ENCODE measurements around the gene PARD3B.
A peak's percentile ranks its signal among the peaks of the same experiment; 100 is the strongest.

Gene PARD3B

DNA sequence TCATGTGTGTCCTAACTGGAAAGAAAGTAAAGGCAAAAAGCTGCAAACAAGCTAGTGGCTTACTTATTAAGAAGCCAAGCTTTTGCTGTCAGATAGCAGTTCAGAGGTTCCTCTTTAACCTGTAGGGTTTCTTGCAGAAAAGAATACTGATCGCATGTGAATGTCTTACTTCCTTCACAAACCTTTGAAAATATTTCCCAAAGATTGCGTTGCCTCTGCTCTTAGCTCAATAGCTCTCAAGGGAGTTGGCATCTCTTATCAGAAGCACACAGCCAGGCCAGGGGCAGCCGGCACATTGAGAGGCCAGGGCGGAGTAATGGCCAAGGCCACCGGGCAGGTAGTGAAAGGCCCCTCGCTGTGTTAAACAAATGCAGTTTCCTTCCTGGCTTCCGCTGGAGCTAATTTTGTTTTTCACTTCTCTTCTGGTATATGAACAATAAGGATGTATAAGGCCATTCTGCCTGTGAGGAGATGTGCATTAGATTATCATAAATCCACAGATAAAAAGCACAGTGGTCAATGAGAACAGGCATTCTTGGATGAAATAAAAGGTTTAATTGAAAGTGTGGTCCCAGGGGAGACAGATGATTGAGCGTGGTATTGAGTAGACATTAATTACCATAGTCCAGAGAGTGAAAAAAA lies 594.7 kb downstream of the PARD3B start:
- no peak for DNase-seq (ENCODE audit: low read depth)

- DNase-seq (ENCODE audit: low read depth), result no peak
Observed at GRCh38 chr2:205141381-205141780, 596.1 kb downstream of the PARD3B start.

- no peak for DNase-seq (ENCODE audit: low read depth)
Observed at GRCh38 chr2:205145888-205146287, 600.6 kb downstream of the PARD3B start.

GRCh38 chr2:205148755-205149154 lies 603.5 kb downstream of the PARD3B start:
- DNase-seq (ENCODE audit: low read depth), result peak; percentile 1

- no peak for DNase-seq (ENCODE audit: low read depth)
Observed at GRCh38 chr2:205156457-205156856, 611.2 kb downstream of the PARD3B start.

DNA sequence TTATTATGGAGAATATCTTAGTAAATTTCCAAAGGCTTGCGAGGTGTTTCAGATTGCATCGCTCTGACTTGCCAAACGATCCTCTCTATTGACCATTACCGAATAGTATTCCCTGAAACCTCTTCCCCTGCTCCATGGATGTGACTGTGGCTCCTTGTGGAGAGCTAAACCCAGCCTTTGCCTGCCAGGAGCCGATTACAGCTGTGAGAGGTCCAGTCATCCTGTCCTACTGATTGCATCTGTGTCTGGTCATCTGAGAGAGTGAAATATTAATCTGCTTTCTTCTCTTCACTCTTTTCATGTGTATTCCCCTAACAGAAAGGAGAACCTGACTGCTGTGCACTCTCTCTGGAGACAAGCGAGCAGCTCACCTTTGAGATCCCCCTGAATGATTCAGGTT lies 613.1 kb downstream of the PARD3B start:
- no peak for DNase-seq (ENCODE audit: low read depth)

DNA sequence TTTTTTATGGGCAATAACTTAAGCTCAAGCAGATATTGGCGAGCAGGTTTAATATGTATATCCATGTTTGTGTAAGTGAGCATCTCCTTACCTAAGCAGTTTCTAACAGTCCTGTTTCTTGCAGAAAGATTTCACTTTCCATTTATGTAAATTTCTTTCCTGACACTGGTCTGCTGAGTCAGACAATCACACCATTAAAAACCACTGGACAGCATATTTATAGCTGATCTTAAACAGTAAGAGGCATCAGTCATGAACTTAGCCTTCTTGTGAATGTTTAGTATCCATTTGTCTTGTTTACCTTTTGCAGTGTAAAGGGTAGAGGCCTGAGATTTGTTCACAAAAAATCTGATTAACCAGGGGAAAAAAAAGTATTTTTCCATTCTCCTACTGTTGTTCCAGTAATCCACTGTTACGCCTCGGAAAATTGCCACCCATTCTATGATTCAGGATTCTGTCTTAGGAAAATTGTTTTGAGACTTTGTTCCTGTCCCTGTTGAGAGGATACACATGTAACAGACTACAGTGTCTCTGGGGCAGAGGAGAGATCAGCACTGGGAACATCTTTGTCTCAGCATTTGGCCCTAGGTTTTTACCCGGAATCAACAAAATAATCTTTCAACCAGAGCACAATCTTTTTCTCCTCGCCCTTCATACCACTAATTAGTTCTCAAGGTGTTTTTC lies 616.0 kb downstream of the PARD3B start:
- no peak for DNase-seq (ENCODE audit: low read depth)

GRCh38 chr2:205166745-205167144 lies 621.5 kb downstream of the PARD3B start:
- DNase-seq (ENCODE audit: low read depth), result no peak

- no peak for DNase-seq (ENCODE audit: low read depth)
Observed at GRCh38 chr2:205169012-205169411, 623.7 kb downstream of the PARD3B start.

- DNase-seq (ENCODE audit: low read depth), result no peak
Observed at GRCh38 chr2:205169464-205169863, 624.2 kb downstream of the PARD3B start.

DNA sequence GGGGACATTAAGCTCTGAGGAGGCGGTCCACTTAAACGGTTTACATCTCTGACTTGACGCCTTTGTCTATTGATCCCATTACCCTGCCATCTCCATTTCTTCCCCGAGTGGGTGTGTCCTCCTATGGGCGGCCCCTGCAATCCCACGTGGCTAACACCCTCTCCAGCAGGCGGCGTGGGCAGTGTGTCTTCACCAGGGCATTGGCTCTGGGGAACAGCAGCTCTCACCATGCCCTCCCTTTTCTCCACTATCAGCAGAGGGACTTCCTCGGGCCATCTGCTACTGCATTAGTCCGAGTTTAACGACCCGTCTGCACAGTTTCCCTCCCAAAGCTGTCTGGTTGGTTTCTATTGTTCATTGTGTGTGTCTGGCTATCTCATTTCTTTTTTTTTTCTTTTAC lies 625.1 kb downstream of the PARD3B start:
- no peak for DNase-seq (ENCODE audit: low read depth)

DNA sequence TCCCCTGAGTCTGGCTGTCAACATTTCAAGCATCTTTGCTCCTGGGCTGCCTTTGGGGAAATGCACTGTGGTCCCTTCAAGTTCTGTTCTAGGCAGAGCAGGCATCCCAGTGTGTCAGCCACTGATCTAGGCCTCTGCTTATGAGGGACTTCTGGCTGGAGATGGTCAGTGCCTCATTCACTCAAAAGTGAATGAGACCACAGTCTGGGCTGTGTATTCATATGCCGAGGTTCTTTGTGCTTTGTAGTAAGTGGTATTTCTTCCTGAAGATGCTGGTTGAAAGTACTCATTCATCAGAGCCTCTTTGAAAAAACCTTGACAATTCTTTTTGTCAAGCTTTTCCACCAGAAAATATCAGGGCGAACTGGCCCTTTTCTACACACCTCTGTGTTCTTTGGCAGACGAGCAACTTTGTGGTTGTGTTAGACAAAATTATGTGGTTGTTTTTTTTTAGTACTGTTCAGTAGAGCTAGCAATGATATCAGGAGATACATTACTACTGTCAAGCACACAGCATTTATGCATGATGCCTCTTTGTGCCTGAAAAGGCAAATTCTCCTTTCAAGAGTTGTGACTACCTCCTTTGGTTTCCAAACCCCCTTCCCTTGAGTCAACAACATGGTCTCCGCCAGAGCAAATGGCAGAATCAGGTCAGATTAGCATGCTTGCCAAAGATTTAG lies 626.1 kb downstream of the PARD3B start:
- DNase-seq (ENCODE audit: low read depth), result no peak

DNA sequence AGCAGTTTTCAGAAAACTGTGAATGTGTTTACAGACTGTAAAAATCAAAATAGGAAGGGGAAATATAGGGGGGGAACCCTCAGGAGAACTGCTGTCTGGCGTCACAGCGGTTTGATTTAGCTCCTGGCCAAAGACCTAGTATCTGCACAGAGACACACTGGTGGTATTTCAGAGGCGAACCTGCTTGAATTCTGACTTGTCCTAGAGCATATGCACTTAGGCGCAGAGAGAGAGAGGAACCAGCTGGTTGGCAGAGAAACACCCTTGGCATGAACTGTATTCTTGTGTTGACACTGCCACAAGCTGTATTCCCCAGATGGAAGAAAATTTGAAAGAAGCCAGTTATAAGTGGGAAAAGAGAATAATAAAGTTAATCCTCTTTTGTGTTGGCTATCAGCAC lies 630.6 kb downstream of the PARD3B start:
- DNase-seq (ENCODE audit: low read depth), result no peak

DNA sequence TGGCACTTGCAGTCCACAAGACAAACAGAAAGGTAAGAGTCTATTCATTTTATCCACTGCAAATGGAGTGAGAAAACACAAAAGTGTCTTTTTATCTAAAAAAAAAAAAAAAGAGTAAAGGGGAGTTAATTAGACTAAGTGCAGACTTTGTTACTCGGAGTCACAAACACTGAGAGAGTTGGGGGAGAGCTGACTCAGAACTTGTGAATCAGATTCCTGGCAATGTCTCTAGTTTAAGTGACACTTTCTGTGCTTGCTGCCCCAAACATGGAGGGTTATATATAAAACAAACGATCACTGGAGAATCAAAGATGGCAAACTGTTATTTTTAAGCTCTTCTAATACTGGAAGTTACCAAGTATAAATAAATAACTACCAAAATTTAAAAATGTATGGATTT lies 631.3 kb downstream of the PARD3B start:
- DNase-seq (ENCODE audit: low read depth), result no peak

DNA sequence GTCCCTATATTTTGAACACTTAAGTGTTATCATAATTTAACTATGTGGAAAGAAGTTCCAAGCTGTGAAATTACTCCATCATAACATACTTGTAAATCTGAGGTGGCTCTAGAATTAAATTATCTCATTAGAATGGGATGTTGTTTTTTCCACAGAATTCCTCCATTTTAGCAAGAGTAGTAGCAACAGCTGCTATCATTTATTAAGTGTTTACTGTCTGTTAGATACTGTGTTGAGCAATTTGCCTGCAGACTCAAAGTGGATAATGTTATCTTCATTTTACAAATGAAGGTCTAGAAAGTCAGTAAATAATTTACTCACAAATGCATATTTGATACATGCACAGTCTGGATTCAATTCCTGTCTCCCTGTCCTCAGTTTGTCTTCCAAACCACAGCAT lies 632.3 kb downstream of the PARD3B start:
- no peak for DNase-seq (ENCODE audit: low read depth)

DNA sequence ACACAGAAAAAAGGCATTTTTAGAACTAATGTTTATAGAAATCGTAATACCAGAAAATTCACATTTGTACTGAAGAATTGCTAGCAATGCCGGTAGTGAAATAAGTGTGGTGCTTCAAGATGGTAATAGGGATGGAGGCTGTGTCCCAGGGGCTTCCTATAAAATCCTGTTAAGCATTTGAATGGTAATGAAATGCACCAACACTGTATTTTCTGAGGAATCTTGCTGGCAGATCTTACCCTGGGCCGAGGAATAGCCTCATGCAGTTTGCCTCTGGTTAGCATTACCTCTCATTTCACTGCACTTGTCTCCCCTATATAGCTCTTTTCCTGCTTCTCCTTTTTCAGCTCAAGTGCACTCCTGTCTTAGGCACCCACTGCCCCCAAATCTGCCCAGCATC lies 635.5 kb downstream of the PARD3B start:
- DNase-seq (ENCODE audit: low read depth), result no peak

DNA sequence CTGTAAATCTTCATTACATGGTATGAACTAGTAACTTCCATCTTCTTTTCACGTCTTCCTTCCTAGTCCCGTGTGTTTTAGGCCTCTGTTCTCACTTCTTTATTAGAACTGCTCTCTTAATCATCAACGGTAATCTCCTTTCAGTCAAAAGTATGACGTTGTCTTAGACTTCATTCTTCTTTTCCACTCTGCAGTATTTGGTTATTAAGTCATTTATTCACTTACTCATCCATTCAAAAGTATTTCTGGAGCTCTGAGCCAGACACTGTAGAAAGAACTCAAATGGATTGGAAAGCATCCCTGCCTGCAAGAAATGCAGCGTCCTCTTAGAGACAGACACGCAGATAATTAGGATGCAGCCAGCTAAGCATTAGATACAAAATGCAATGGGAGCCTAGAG lies 642.5 kb downstream of the PARD3B start:
- no peak for DNase-seq (ENCODE audit: low read depth)

GRCh38 chr2:205188239-205189138 lies 643.2 kb downstream of the PARD3B start:
- peak; percentile 92 for DNase-seq (ENCODE audit: low read depth)

DNA sequence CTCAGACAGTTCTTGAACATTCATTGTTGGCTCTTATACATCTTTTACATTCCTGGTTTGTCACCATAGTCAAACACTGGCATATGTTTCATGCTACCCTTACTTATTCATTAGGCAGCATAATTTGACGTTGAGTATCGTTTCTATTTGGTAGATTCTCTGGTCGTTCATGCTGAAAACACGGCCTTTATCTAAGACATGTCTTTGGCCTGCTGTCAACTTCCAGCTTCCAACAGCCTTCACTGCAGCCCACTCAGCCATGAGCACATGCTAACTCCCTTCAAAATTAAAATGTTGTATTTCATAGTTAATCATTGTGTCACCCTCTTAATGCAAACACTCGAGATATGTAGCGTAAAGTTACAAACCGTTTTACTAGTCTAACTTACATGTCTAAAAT lies 644.0 kb downstream of the PARD3B start:
- no peak for DNase-seq (ENCODE audit: low read depth)

DNA sequence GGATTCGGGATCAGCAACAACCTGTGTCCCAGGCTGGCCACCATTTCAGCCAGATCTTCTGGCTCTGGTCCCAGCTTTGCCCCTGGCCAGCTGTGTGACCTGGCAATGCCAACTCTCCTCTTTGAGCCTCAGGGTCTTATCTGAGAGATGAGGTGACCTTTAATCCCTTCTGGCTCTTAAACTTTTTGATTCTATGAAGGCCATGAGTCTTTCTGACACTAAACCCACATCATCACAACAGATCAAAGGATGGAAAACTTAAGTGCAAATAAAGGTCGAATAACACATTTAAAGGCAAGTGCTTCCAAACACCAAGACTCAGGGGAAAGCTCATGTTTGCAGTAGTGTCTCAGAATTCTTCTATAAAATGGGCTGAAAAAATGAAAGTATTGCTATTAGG lies 645.3 kb downstream of the PARD3B start:
- DNase-seq (ENCODE audit: low read depth), result no peak

DNA sequence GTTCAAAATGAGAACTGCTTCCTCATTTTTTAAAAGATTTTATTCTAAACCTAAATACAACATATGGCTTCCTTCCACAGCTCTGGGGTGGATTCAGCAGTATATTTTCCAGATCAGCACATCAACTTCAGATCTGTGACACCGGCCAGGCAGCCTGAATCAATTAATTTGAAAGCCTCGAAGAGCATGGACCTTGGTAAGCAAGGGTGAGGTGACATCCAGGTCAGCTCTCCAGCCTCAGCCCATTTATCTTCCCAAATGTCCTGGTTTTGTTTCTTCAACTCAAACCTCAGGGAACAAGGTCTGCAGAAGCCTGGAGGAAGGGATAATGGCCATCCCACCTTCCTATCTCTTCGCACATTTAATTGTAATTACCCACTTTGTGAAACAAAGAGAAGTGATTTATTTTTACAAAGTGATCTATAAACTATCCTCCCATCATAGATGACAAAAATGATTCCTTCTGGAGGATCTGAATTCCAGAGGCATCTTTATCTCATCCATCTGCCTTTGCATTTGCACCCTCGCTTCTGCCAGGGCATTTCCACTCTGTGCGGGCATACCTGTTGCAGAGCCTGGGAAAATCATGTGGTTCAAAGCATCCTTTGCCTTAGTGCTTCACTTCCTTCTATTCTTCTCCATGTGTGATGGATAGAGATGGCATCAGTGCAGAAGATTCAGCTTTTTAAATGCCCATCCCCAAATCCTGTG lies 648.0 kb downstream of the PARD3B start:
- DNase-seq (ENCODE audit: low read depth), result no peak

DNA sequence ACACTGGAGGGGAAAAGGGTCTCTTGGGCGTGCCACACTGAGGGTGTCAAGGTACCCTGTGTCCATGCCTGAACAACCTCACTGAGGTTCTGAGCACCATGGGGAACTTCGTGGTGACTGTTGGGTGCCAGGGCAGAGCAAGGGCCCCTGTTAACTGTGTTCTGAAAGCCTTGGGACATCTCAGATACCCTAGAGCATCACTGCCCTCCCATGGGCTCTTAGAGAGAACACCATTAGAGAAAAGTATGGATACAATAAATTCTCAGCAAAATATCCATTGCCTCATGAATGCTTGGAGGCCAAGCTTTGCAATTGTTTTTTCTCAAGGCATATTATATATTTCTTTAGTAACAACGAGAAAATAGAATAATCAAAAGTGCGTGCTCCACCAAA lies 648.6 kb downstream of the PARD3B start:
- no peak for DNase-seq (ENCODE audit: low read depth)
